Subcutaneous abdominal adipose tissue (tissue), 5 donors: ENCODE measurements around the gene IL15.
"Not testable (repeated sequence)": the region's sequence is repeated elsewhere in the genome, so short reads cannot be mapped to it uniquely, and the experiment has no call there.

ENCODE experiments used
- H3K27ac ChIP-seq: one replicate; pipeline ENCODE4 v1.7.0; 2013; ENCODE audit warnings: low read depth, mild to moderate bottlenecking, inconsistent platforms, low read length, moderate library complexity
- H3K27me3 ChIP-seq, 5 donors: one replicate each; pipeline ENCODE4 v1.7.0; 2013; ENCODE audit warnings: low read length in 5 of 5, inconsistent platforms in 1 of 5; ENCODE audit not compliant: control insufficient read depth in 5 of 5, insufficient read depth in 4 of 5
- H3K36me3 ChIP-seq, 5 donors: one replicate each; pipeline ENCODE4 v1.7.0; 2013; ENCODE audit warnings: low read length in 5 of 5; ENCODE audit not compliant: control insufficient read depth in 5 of 5, insufficient read depth in 5 of 5
- H3K4me1 ChIP-seq, 5 donors: one replicate each; pipeline ENCODE4 v1.7.0; 2013; ENCODE audit warnings: low read length in 5 of 5, mild to moderate bottlenecking in 3 of 5, moderate library complexity in 1 of 5; ENCODE audit not compliant: control insufficient read depth in 5 of 5, insufficient read depth in 5 of 5
- H3K4me3 ChIP-seq, 5 donors: one replicate each; pipeline ENCODE4 v1.7.0; 2013; ENCODE audit warnings: low read length in 5 of 5, low read depth in 1 of 5
- H3K9ac ChIP-seq, 5 donors: one replicate each; pipeline ENCODE4 v1.7.0; 2013; ENCODE audit warnings: low read length in 5 of 5, mild to moderate bottlenecking in 4 of 5, moderate library complexity in 3 of 5
- H3K9me3 ChIP-seq, 5 donors: one replicate each; pipeline ENCODE4 v1.7.0; 2013; ENCODE audit warnings: low read length in 5 of 5; ENCODE audit not compliant: control insufficient read depth in 5 of 5
- donor health status: healthy.
- donor health status: healthy.
- donor health status: healthy.
- donor health status: healthy.
- donor health status: healthy.

The IL15 gene

DNA sequence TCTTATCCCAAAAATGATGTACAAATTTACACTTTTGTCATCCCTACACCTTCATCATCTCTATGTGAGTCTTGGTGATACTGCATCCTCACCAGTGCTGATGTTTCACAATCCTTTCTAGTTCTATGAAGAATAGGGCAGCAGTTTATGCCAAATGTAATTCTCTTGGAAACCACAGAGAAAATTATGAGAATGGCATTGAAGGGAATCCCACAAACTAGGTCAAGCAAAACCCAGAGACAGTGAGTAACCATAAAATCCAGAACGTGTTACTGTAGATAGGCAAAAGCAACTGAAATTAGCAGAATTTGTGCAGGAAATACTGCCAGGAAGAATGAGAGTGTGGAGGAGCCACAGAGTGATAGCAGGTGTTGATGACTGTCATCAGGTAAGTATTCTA lies 24.5 kb downstream of the IL15 start:
- H3K27me3 ChIP-seq: no peaks in the 10 kb centered on the region
- H3K4me3 ChIP-seq: no peak overlapping the region
- no peak overlapping the region for H3K27ac ChIP-seq
- H3K36me3 ChIP-seq: no peaks in the 10 kb centered on the region
- H3K9ac ChIP-seq: no peak overlapping the region
- no peaks in the 10 kb centered on the region for H3K9me3 ChIP-seq
- H3K4me1 ChIP-seq: no peaks in the 10 kb centered on the region

DNA sequence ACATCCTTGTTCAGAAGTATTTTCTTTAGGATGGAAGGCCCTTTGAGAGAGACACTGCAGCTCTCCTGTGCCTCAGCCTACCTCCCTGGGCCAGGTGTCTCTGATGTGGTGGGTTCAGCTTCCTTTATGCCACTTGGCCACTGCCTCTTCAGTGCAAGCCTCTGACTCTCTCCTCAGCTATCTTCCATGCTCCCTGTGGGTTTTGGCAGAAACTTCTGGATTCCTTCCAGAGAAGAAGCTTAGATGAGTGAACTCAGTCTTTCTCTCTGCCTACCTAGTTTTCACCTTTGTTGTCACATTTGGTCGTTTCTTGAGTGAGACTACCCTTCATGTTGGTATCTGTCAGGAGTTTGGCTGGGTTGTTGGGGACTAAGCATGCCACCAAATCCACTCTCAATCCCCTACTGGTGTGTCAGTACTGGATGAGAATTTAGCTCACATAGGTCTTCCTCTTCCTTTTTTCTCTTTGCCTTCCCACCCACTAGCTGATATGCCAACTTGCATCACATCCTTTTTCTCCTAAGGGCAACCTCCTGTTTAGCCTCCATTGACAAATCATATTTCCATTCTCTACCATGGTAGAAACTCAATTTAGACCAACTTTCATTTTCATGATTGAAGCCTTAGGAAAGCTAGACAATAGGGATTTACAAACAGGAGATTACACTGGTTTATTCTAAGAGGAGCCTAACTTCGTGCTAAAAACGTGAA lies 32.0 kb downstream of the IL15 start:
- H3K27me3 ChIP-seq: no peaks in the 10 kb centered on the region
- no peaks in the 10 kb centered on the region for H3K9me3 ChIP-seq
- no peak overlapping the region for H3K9ac ChIP-seq
- H3K36me3 ChIP-seq: no peaks in the 10 kb centered on the region
- H3K27ac ChIP-seq: no peak overlapping the region
- peaks cover 0 to 4% (median 2%) of the 10 kb centered on the region in 5 donors for H3K4me1 ChIP-seq
- H3K4me3 ChIP-seq: no peak overlapping the region

- Histone ChIP-seq H3K4me3 (no peak overlapping the region), H3K9ac (no peak overlapping the region), H3K4me1 (peaks cover 0 to 4% (median 2%) of the 10 kb centered on the region in 5 donors)
These were observed 33.1 kb downstream of the IL15 start for GRCh38 chr4:141669501-141669900.

GRCh38 chr4:141675384-141675783 lies 39.0 kb downstream of the IL15 start:
- Histone ChIP-seq H3K27me3 (no peaks in the 10 kb centered on the region), H3K27ac (no peak overlapping the region)

More at GRCh38 chr4:141669501-141669900, 33.1 kb downstream of the IL15 start:
- Histone ChIP-seq H3K27ac (no peak overlapping the region), H3K36me3 (no peaks in the 10 kb centered on the region), H3K27me3 (no peaks in the 10 kb centered on the region), H3K9me3 (no peaks in the 10 kb centered on the region)

GRCh38 chr4:141676087-141676670 lies 39.8 kb downstream of the IL15 start:
- H3K27ac ChIP-seq: no peak overlapping the region
- peaks cover 0 to 2% (median 0%) of the 10 kb centered on the region in 5 donors for H3K4me1 ChIP-seq
- H3K4me3 ChIP-seq: no peak overlapping the region
- H3K36me3 ChIP-seq: no peaks in the 10 kb centered on the region
- H3K9ac ChIP-seq: no peak overlapping the region
- H3K9me3 ChIP-seq: no peaks in the 10 kb centered on the region
- no peaks in the 10 kb centered on the region for H3K27me3 ChIP-seq

More at GRCh38 chr4:141675384-141675783, 39.0 kb downstream of the IL15 start:
- Histone ChIP-seq H3K4me3 (no peak overlapping the region), H3K4me1 (peaks cover 0 to 2% (median 0%) of the 10 kb centered on the region in 5 donors), H3K9ac (no peak overlapping the region), H3K9me3 (no peaks in the 10 kb centered on the region), H3K36me3 (no peaks in the 10 kb centered on the region)

DNA sequence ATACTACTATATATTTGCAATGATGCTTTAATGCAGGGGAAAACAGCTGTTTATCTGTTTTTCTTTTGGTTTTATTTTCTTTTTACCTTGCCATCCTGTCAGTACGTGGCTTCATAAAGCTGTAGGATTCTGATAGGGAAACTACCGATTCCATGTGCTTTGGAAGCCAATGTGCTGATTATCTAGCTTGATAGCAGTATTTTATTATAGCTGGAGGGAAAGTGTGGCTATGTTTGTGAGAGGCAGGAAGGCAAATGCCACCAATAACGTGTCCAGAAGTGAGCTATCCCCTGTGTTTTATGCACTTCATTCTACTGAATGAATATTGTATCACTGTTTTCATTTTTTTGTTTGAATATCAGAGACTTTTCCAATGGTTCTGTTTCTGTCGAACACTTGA lies 43.7 kb downstream of the IL15 start:
- Histone ChIP-seq H3K36me3 (no peaks in the 10 kb centered on the region), H3K9me3 (no peaks in the 10 kb centered on the region), H3K4me3 (no peak overlapping the region), H3K27me3 (no peaks in the 10 kb centered on the region), H3K27ac (no peak overlapping the region), H3K9ac (no peak overlapping the region), H3K4me1 (no peaks in the 10 kb centered on the region)

DNA sequence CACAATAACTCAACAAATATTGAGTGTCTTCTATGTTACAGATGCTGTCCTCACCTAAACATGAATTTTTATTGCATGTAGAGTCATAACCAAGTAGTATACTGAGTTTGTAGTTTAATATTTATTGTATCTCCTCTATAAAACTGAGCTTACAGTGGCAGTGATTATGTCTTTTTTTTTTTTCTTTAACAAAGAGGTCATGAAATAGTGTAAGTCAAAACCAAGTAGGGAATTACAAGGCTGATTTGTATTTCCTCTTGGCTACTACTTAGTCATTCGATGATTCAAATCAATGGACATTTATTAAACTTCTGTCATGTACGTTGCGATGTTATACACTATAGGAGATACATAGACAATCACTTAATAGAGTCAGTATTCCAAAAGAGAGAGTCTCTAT lies 48.4 kb downstream of the IL15 start:
- H3K9ac ChIP-seq: no peak overlapping the region
- no peaks in the 10 kb centered on the region for H3K36me3 ChIP-seq
- no peaks in the 10 kb centered on the region for H3K9me3 ChIP-seq
- no peaks in the 10 kb centered on the region for H3K27me3 ChIP-seq
- no peak overlapping the region for H3K4me3 ChIP-seq
- H3K4me1 ChIP-seq: peaks cover 0 to 7% (median 0%) of the 10 kb centered on the region in 5 donors
- no peak overlapping the region for H3K27ac ChIP-seq

DNA sequence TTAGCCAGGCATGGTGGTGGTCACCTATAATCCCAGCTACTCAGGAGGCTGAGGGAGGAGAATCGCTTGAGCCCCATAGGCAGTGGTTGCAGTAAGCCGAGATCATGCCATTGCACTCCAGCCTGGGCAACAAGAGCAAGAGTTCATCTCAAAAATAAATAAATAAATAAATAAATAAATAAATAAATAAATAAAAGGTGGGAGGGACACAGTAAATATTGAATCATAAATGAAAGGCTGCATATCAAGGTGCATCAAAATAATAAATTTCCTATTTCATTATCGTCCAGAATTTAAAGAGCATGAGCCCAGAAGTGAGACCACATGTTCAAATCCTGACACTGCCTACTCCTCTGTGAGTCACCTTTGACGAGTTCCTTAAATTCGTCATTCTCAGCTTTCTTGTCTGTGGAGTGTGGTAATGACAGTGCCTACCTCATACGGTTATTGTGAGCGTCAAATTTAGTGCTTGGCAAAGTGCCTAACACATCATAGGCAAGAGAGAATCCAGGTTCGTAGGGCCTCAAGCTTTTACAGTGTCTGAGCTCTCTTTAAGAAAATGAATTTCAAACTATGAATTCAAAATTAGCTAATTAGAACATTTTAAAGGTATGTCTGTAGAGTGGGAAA lies 49.9 kb downstream of the IL15 start:
- Histone ChIP-seq H3K27me3 (no peaks in the 10 kb centered on the region), H3K9me3 (no peaks in the 10 kb centered on the region), H3K36me3 (peaks cover 0 to 5% (median 0%) of the 10 kb centered on the region in 5 donors), H3K4me1 (peaks cover 0 to 7% (median 0%) of the 10 kb centered on the region in 5 donors), H3K4me3 (no peak overlapping the region), H3K9ac (no peak overlapping the region), H3K27ac (no peak overlapping the region)

GRCh38 chr4:141686879-141687278 lies 50.5 kb downstream of the IL15 start:
- H3K9ac ChIP-seq: no peak overlapping the region
- peaks cover 0 to 7% (median 0%) of the 10 kb centered on the region in 5 donors for H3K4me1 ChIP-seq
- no peak overlapping the region for H3K27ac ChIP-seq
- no peak overlapping the region for H3K4me3 ChIP-seq
- peaks cover 0 to 5% (median 0%) of the 10 kb centered on the region in 5 donors for H3K36me3 ChIP-seq
- H3K9me3 ChIP-seq: no peaks in the 10 kb centered on the region
- no peaks in the 10 kb centered on the region for H3K27me3 ChIP-seq

GRCh38 chr4:141689726-141690296 lies 53.4 kb downstream of the IL15 start:
- not testable (repeated sequence) for H3K27ac ChIP-seq, H3K4me1 ChIP-seq, H3K36me3 ChIP-seq, H3K9me3 ChIP-seq, H3K9ac ChIP-seq, H3K27me3 ChIP-seq, H3K4me3 ChIP-seq
